K562 (cell line): ENCODE data around the gene RPP21. TPM values are rescaled to one million over a fixed set of nuclear protein-coding genes. Genes with fewer than 3 reads are reported as not detected.
A peak's percentile ranks its signal among the peaks of the same experiment; 100 is the strongest.

Experiments
- BMI1 ChIP-seq: fragments of 150-350 bp; IDR thresholded peaks from 2 replicates; pipeline ENCODE4 v1.6.1; 2014; ENCODE audit warnings: low read length
- BRD4 ChIP-seq: fragments of 200-600 bp; sonication (generic); IDR thresholded peaks from 2 replicates; pipeline ENCODE4 v1.6.1; 2017; ENCODE audit warnings: inconsistent platforms
- DACH1 ChIP-seq: fragments of 450-650 bp; IDR thresholded peaks from 2 replicates; pipeline ENCODE4 v1.6.1; 2018; ENCODE audit not compliant: partially characterized antibody
- EP400 ChIP-seq: fragments of 450-650 bp; IDR thresholded peaks from 2 replicates; pipeline ENCODE4 v1.6.1; 2017; ENCODE audit warnings: antibody characterized with exemption, mild to moderate bottlenecking, moderate library complexity
- GTF2E2 ChIP-seq: fragments of 200-800 bp; sonication (Bioruptor generic); IDR thresholded peaks from 2 replicates; pipeline ENCODE4 v1.6.1; 2016; ENCODE audit warnings: missing genetic modification characterization, missing compliant biosample characterization
- KAT2B ChIP-seq: IDR thresholded peaks from one replicate; pipeline ENCODE4 v1.6.1; 2012; ENCODE audit warnings: low read depth, mild to moderate bottlenecking, control low read depth, inconsistent platforms, low read length, moderate library complexity
- KDM2B ChIP-seq: fragments of 250-450 bp; sonication (Bioruptor Pico); IDR thresholded peaks from 2 replicates; pipeline ENCODE4 v1.8.0; 2021; ENCODE audit warnings: mild to moderate bottlenecking, moderate library complexity
- MAZ ChIP-seq, 2 experiments: fragments of 450-650 bp in 1 of 2; sonication (generic) in 1 of 2; formaldehyde crosslinking; IDR thresholded peaks in 1 of 2; conservative IDR thresholded peaks in 1 of 2; 2 replicates each; pipeline versions ENCODE4 v1.4.0 to v1.5.0; 2020; ENCODE audit warnings: mild to moderate bottlenecking in 1 of 2, missing genetic modification reagents in 1 of 2
- NFE2 ChIP-seq: IDR thresholded peaks from 2 replicates; pipeline ENCODE4 v1.6.1; 2014; ENCODE audit warnings: antibody characterized with exemption, low read depth
- NR1H2 ChIP-seq: sonication (generic); formaldehyde crosslinking; IDR thresholded peaks from 2 replicates; pipeline ENCODE4 v1.4.0; 2020; ENCODE audit warnings: mild to moderate bottlenecking, missing genetic modification reagents
- NR3C1 ChIP-seq: sonication (generic); formaldehyde crosslinking; IDR thresholded peaks from 2 replicates; pipeline ENCODE4 v1.8.1; 2022; ENCODE audit warnings: missing genetic modification reagents
- PHF20 ChIP-seq: fragments of 450-650 bp; IDR thresholded peaks from 2 replicates; pipeline ENCODE4 v1.6.1; 2018; ENCODE audit not compliant: partially characterized antibody
- POLR2AphosphoS5 ChIP-seq: IDR thresholded peaks from 2 replicates; pipeline ENCODE4 v1.6.1; 2011; ENCODE audit warnings: mild to moderate bottlenecking, low read depth, low read length, moderate library complexity; ENCODE audit not compliant: control insufficient read depth, insufficient read depth
- RBM14 ChIP-seq: fragments of 200-400 bp; formaldehyde crosslinking; IDR thresholded peaks from 2 replicates; pipeline ENCODE4 v1.6.1; 2018; ENCODE audit warnings: low read depth, mild to moderate bottlenecking, low read length, moderate library complexity, borderline replicate concordance; ENCODE audit not compliant: insufficient read depth
- TBL1XR1 ChIP-seq, 2 experiments: IDR thresholded peaks; 2 replicates each; pipeline ENCODE4 v1.6.1; 2012; ENCODE audit warnings: improper control_type of control experiment in 2 of 2, low read length in 2 of 2, mild to moderate bottlenecking in 1 of 2
- THRAP3 ChIP-seq: fragments of 450-650 bp; IDR thresholded peaks from 2 replicates; pipeline ENCODE4 v1.6.1; 2016; ENCODE audit warnings: mild to moderate bottlenecking, inconsistent platforms, borderline replicate concordance
- TRIM24 ChIP-seq, 2 experiments: fragments of 450-650 bp; IDR thresholded peaks; 2 replicates each; pipeline ENCODE4 v1.6.1; 2016
- ZBTB33 ChIP-seq: sonication (generic); formaldehyde crosslinking; IDR thresholded peaks from 2 replicates; pipeline ENCODE4 v1.8.1; 2023; ENCODE audit warnings: mild to moderate bottlenecking, missing genetic modification reagents
- ZNF263 ChIP-seq: sonication (generic); formaldehyde crosslinking; IDR thresholded peaks from 2 replicates; pipeline ENCODE4 v1.8.0; 2022; ENCODE audit warnings: mild to moderate bottlenecking, missing genetic modification reagents, borderline replicate concordance
- ZNF511 ChIP-seq: sonication (generic); formaldehyde crosslinking; IDR thresholded peaks from 2 replicates; pipeline ENCODE4 v1.8.0; 2022; ENCODE audit warnings: mild to moderate bottlenecking, missing genetic modification reagents
- ZNF512 ChIP-seq: IDR thresholded peaks from 2 replicates; pipeline ENCODE4 v1.6.1; 2016; ENCODE audit warnings: missing genetic modification characterization, missing compliant biosample characterization
- polyA plus RNA-seq, 8 experiments: library from polyadenylated mRNA; depleted of rRNA in 4 of 8; stranded (reverse) in 5 of 8; unstranded in 3 of 8; fragments of >200 nt; fragmentation: Nextera tagmentation in 2 of 8; fragmentation: Illumina TruSeq in 1 of 8; extraction: Ambion mirVana in 2 of 8; extraction: Trizol in 1 of 8; gene quantifications; 2 replicates each; pipeline versions ENCODE4 v1.2.1 to v1.2.3, GENCODE V29; 2011 to 2014; ENCODE audit warnings: inconsistent platforms in 1 of 8, missing spikeins in 1 of 8
- total RNA-seq, 7 experiments: library from RNA; depleted of rRNA in 6 of 7; stranded (reverse); fragments of >200 nt in 6 of 7; fragmentation: Illumina TruSeq in 2 of 7; extraction: Trizol in 2 of 7; gene quantifications; 2 replicates each; pipeline versions ENCODE4 v1.2.1 to v1.2.3, GENCODE V29; 2011 to 2021; ENCODE audit warnings: low replicate concordance in 1 of 7

Gene RPP21
- total and polyA plus RNA-seq, 9 of the 15 experiments (the other 6 are each of a cell fraction or from before 2014, with no cell fraction given) = 62.1 to 362 (median 166) TPM

- TF ChIP-seq ZNF511 (CRISPR knock-in tag) (peak; percentile 92), NR3C1 (CRISPR knock-in tag) (no peak), RBM14 (no peak), BMI1 (no peak), DACH1 (no peak), KAT2B (no peak), EP400 (peak; percentile 94), ZNF512 (tag) (no peak), ZBTB33 (no peak), ZNF263 (CRISPR knock-in tag) (peak; percentile 91), PHF20 (peak; percentile 91), KDM2B (CRISPR knock-in tag) (peak; percentile 77; the same call in 1 of the 2 replicates), THRAP3 (no peak), TBL1XR1 (IDR thresholded peaks at IDR 0.05; ENCODE audit: low read length in 2 of 2) (peak in 1 of 2 experiments; percentile 36; a peak in 1 of 4 replicates), NFE2 (no peak; the same call in 1 of the 2 replicates), POLR2AphosphoS5 (peak; percentile 74; the same call in 1 of the 2 replicates), MAZ (CRISPR knock-in tag; conservative IDR thresholded peaks at IDR 0.05 in 1 of 2, IDR thresholded peaks at IDR 0.05 in 1 of 2) (peak; percentile 97 to 100), GTF2E2 (tag) (peak; percentile 91), BRD4 (0 out of 2 replicates have a peak, but pooled peaks have one; percentile 37), NR1H2 (0 out of 2 replicates have a peak, but pooled peaks have one; percentile 52), TRIM24 (IDR thresholded peaks at IDR 0.05) (no peak)
These were observed at the start of gene RPP21 (continued) for GRCh38 chr6:30344868-30345671.
